HEK293T (cell line): ENCODE data around the gene PANX2.

Experiments used
- FOXA1 ChIP-seq: fragments of 450-650 bp; IDR thresholded peaks from 2 replicates; pipeline ENCODE4 v1.6.1; 2016; ENCODE audit warnings: mild to moderate bottlenecking
- TF ChIP-seq, protein P1 (sequence below): fragments of 450-650 bp; IDR thresholded peaks from 2 replicates; pipeline ENCODE4 v1.6.1; 2016

DNA sequence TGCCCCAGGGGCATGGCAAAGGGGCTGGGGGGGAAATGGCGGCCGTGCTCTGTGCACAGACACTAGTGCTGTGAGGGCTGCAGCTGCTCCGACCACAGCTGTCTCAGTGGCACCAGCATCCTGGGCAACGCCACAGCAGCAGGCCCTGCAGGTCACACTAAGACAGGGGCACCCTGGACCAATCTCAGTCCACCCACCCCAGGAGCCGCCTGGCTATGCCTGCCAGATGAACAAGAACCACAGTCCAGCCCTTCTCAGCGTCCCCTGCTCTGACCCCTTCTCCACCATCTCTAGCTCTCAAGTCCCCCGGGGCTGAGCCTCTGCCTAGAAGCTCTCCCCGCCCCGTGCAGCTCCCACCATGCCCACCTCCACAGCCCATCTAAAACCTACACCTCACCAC lies 57.8 kb downstream of the PANX2 start:
- TF ChIP-seq, protein P1, sequence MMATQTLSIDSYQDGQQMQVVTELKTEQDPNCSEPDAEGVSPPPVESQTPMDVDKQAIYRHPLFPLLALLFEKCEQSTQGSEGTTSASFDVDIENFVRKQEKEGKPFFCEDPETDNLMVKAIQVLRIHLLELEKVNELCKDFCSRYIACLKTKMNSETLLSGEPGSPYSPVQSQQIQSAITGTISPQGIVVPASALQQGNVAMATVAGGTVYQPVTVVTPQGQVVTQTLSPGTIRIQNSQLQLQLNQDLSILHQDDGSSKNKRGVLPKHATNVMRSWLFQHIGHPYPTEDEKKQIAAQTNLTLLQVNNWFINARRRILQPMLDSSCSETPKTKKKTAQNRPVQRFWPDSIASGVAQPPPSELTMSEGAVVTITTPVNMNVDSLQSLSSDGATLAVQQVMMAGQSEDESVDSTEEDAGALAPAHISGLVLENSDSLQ: no peak
- no peak for TF ChIP-seq FOXA1
